WI38 (cell line): ENCODE measurements around the gene RBPJ.

Experiments used
- H3K4me3 ChIP-seq: 2 replicates; pipeline ENCODE4 v1.5.1; 2011; ENCODE audit warnings: low read depth, mild to moderate bottlenecking, control low read depth, low read length
- TF ChIP-seq, protein P1 (sequence below): IDR thresholded peaks from 2 replicates; pipeline ENCODE4 v1.5.1; 2012; ENCODE audit warnings: low read depth, mild to moderate bottlenecking, control low read depth, low read length

RBPJ gene

DNA sequence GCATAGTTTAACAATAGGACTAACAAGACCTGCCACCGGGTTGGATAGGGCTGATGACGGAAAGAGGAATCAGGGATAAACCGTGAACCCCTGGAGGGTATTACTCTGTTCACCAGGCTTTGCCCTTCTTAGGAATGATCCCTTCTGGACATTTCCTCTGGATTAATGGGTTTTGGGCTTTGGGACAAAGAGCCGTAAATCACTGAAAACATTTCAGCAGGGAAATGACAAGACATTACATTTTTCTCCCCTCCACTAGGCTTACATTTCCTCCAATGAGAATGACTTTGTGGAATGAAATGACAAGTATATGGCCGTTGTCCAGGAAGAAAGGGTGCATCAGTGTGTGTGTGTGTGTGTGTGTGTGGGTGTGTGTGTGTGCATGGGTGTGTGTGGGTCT lies 25.9 kb upstream of the RBPJ start:
- TF ChIP-seq, protein P1, sequence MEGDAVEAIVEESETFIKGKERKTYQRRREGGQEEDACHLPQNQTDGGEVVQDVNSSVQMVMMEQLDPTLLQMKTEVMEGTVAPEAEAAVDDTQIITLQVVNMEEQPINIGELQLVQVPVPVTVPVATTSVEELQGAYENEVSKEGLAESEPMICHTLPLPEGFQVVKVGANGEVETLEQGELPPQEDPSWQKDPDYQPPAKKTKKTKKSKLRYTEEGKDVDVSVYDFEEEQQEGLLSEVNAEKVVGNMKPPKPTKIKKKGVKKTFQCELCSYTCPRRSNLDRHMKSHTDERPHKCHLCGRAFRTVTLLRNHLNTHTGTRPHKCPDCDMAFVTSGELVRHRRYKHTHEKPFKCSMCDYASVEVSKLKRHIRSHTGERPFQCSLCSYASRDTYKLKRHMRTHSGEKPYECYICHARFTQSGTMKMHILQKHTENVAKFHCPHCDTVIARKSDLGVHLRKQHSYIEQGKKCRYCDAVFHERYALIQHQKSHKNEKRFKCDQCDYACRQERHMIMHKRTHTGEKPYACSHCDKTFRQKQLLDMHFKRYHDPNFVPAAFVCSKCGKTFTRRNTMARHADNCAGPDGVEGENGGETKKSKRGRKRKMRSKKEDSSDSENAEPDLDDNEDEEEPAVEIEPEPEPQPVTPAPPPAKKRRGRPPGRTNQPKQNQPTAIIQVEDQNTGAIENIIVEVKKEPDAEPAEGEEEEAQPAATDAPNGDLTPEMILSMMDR: no peak

DNA sequence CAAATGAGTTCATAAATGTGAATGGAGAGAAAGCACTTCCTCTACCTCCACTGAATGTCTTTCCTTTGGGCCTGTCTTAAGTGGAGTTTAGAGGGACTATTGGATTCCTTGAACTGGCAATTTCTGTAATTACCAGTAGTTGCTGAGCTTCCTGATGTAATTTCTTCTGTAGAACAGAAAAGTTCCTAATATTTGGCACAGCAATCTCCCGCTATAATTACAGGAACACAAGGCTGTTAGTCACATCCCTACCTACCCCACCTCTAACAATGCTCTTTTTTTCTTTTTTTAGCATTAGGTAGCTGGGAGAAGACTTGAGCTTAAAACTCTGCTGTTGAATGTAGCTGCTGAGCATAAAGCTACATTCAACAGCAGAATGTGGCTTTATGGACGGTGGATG lies 24.8 kb upstream of the RBPJ start:
- TF ChIP-seq, protein P1: no peak
- H3K4me3 ChIP-seq: no peak overlapping the region

More for the DNA sequence above, 25.9 kb upstream of the RBPJ start:
- no peak overlapping the region for H3K4me3 ChIP-seq

DNA sequence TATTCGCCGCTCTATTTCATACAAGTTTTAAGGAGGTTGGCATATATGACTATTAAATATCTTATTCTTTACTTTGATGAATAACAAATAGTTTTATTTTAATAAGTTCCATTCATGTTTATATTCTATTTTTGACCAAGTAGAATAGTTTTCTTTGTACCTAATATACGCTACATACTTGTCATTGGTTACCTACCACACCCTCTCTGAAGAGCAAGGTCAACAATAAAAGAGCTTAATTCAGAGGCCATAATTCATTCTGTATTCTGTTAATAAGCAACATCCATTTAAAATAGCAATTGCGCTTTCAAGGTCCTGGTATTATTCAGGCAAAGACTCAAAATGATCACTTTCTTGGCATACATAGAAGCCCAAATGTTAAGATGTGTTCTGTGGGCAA lies 24.3 kb upstream of the RBPJ start:
- TF ChIP-seq, protein P1: no peak
- no peak overlapping the region for H3K4me3 ChIP-seq

DNA sequence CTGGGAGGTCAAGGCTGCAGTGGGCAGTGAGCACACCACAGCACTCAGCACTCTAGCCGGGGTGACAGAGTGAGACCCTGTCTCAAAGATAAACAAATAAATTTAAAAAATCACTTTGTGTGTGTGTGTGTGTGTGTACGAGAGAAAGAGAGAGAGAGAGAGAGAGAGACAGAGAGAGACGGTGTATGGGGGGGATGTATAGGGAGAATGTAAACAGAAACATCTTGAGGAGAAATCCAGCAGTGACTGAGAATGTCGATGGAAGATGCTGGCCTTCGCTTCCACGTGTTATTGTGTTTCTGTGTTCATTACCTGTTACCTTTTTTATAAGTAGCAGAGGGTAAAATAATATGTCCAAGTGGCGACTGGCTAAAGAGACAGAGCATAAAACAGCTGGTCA lies 23.6 kb upstream of the RBPJ start:
- no peak overlapping the region for H3K4me3 ChIP-seq

DNA sequence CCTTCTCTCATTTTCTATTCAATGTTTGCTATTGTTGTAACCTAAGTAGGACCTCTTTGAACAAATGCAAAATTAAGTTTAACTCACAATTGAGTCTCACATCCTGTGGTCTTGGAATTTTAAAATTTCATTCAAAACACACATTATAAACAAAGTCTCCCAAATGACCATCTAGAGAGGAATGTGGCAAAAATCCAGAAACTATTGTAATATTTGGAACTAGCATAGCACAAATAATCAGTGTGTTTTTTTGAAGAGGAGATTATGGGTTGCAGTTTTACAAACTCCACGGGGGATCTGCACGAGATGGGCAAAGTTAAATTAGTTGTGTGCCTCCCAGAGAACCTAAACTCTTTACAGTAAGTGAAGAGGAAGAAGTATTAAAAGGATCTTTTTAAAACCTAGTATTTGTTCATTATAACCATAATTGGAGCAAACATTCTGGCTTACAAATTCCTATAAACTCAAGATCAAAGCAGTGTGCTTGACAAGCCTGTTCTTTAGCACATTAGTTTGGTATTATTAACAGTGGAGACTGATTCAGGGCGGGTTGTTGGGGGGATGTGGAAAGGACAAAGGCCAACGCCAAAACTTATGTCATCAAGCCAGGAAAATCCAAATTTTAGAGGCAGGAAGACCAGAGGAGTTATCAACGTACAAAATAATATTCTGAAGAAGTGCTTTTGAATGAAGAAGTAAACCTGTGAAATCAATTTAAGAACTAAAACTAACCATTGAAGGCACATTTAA lies 22.4 kb upstream of the RBPJ start:
- H3K4me3 ChIP-seq: no peak overlapping the region
- TF ChIP-seq, protein P1: no peak

More for the DNA sequence above, 23.6 kb upstream of the RBPJ start:
- TF ChIP-seq, protein P1: no peak

DNA sequence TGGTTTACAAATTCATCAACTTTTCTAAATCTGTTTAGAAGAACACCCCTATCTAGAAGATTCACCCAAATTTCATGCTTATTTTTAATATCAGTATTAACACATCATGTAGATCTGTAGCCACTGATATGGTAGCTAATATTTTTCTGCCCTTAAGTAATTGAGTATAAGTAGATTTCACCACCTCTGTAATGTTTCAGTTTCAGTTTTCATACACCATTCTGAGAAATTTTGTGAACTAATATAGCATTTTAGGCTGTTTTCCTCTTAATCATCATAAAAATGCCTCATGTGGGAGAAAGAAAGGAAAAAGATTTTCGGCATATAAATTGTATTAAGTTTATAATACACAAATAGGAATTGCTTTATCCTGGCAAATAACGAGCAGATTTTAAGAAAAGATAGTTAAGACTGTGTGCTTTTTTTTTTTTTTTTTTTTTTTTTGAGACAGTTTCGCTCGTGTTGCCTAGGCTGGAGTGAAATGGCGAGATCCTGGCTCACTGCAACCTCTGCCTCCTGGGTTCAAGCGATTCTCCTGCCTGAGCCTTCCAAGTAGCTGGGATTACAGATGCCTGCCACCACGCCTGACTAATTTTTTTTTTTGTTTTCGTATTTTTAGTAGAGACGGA lies 21.4 kb upstream of the RBPJ start:
- TF ChIP-seq, protein P1: no peak
- no peak overlapping the region for H3K4me3 ChIP-seq
